Fibroblast of mammary gland (primary cell): ENCODE results near the gene RTRAF.

Source experiments
- DNase-seq: peaks from one replicate; pipeline ENCODE4 v3.0.0-alpha.2; 2010; ENCODE audit warnings: low read depth
- H3K4me3 ChIP-seq: 2 replicates; pipeline ENCODE4 v1.5.1; 2011; ENCODE audit warnings: low read depth, mild to moderate bottlenecking, low read length, moderate library complexity; ENCODE audit not compliant: control insufficient read depth
- TF ChIP-seq, protein P1 (sequence below): conservative IDR thresholded peaks from 2 replicates; pipeline ENCODE4 v1.5.1; 2011; ENCODE audit warnings: low read depth, low read length, inconsistent platforms; ENCODE audit not compliant: control insufficient read depth, insufficient read depth

RTRAF gene

DNA sequence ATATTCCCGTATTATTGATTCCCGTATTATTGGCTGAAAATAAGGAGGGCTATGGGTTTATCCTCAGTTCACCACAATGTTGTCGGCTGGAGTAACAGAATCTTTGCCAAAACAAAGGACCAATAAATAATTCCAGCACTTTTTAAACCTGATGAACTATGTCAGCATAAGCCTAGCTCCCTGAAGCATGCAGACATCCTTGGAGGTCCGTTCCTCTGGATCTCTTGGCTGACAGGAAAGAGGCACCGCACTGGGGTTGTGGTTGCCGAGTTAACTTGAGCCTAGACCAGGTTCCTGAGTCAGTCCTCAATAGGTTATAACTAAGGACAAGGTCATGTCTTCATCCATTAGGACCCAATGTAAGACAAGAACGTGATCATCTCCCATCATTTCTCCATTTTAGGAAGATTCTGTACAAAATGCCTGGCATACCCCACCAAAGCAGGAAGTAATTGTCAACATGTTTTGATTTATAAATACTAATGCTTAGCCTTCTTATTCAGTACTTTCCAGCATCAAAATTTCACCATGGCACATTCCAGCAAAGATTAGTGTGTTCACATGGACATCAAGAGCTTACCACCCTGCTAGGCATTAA lies 43.0 kb downstream of the RTRAF start:
- peak; percentile 86 for DNase-seq
- H3K4me3 ChIP-seq: no peak overlapping the region
- TF ChIP-seq, protein P1, sequence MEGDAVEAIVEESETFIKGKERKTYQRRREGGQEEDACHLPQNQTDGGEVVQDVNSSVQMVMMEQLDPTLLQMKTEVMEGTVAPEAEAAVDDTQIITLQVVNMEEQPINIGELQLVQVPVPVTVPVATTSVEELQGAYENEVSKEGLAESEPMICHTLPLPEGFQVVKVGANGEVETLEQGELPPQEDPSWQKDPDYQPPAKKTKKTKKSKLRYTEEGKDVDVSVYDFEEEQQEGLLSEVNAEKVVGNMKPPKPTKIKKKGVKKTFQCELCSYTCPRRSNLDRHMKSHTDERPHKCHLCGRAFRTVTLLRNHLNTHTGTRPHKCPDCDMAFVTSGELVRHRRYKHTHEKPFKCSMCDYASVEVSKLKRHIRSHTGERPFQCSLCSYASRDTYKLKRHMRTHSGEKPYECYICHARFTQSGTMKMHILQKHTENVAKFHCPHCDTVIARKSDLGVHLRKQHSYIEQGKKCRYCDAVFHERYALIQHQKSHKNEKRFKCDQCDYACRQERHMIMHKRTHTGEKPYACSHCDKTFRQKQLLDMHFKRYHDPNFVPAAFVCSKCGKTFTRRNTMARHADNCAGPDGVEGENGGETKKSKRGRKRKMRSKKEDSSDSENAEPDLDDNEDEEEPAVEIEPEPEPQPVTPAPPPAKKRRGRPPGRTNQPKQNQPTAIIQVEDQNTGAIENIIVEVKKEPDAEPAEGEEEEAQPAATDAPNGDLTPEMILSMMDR: no peak

DNA sequence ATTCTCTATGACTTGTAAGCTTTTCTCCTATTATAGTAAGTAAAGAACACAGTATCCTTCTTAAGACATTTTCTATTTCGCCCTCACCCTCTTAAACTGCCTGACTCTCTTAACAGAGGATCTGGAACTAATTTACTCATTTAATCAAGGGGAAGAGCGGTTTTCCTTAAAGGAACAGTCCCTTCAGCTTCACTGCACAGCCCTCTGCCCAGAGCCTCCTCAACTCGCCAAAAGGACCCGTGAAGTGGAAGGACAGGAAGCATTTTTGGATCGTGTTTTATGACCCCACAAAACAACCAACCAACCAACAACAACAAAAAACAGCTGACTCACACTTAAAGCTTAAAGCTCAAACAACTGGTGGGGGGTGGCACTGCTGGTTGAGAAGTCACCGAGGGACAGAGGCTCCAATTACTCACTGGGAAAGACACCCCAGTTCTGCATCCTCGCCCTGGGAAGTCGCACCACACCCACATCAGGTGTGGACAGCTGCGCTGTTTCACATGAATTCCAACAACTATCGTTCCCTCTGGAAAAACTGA lies 43.8 kb downstream of the RTRAF start:
- DNase-seq: peak; percentile 87
- no peak overlapping the region for H3K4me3 ChIP-seq
- TF ChIP-seq, protein P1: no peak

DNA sequence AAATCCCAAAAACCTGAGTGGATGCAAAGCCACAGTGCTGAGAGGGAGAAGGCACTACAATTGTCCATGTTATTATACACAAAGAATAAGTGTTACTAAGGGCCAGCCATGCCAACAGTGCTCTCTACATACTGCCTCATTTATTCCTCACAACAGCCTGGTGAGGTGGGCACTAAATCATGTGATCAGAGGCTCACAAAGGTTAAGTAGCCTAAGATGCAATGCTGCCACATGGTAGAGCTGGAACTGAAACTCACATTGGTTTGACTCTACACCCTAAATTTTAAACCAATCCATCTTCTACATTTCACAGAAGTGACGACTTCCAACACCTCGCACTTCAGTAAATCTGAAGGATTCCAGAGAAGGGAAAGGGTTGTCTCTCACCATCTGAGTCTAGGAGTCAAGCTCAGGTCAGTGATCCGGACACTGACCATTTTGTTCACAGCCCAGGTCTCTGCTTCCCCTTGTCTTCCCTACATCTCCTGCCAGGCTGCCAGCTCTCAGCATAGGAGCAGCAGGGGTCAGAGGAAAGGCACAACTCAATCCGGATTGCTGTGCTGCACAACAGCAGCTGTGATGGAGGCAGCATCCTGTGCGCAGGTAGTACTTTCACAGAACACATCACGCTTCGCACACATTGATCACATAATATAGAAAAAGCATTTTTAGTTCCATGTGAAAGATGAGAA lies 49.9 kb downstream of the RTRAF start:
- H3K4me3 ChIP-seq: no peak overlapping the region
- TF ChIP-seq, protein P1: no peak
- no peak for DNase-seq

DNA sequence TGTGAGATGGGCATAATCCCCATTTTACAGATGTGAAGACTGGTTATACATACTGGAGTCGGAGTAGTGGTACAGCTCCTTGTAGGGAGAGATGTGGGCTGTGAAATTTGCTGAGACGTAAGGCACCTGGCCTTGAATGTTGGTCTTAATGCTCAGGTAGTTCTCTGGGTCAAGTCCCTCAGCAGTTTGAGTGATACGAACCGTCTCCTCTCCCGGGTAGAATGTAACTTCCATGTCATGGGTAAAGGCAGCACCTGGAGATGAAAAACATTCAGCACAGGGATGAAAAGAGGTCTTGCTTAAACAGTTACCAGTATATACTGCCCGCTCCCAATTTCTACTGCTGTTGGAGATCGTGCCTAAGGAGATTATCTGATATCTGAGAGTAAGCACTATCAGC lies 51.3 kb downstream of the RTRAF start:
- TF ChIP-seq, protein P1: no peak
- no peak overlapping the region for H3K4me3 ChIP-seq
- DNase-seq: no peak

GRCh38 chr14:52042371-52043289 lies 53.3 kb downstream of the RTRAF start:
- no peak for DNase-seq
- no peak overlapping the region for H3K4me3 ChIP-seq
- TF ChIP-seq, protein P1: no peak

- H3K4me3 ChIP-seq: no peak overlapping the region
- no peak for DNase-seq
- TF ChIP-seq, protein P1: peak; percentile 37
These were observed 54.3 kb downstream of the RTRAF start for GRCh38 chr14:52043690-52044089.
